Adipocyte (in vitro differentiated cells): ENCODE data around the gene GALR2.
"Not testable (repeated sequence)": the region's sequence is repeated elsewhere in the genome, so short reads cannot be mapped to it uniquely, and the experiment has no call there.

Source experiments
- DNase-seq: peaks from one replicate; pipeline ENCODE4 v3.0.0-alpha.2; 2015; ENCODE audit warnings: low read depth
- H3K27me3 ChIP-seq: replicated peaks from 2 replicates; pipeline ENCODE4 v1.7.0; 2013; ENCODE audit warnings: mild to moderate bottlenecking, low read length, moderate library complexity; ENCODE audit not compliant: control insufficient read depth, insufficient read depth
- H3K36me3 ChIP-seq: 2 replicates; pipeline ENCODE4 v1.7.0; 2013; ENCODE audit warnings: low read length, mild to moderate bottlenecking, moderate library complexity; ENCODE audit not compliant: control insufficient read depth, insufficient read depth, severe bottlenecking
- H3K4me1 ChIP-seq: 2 replicates; pipeline ENCODE4 v1.7.0; 2013; ENCODE audit warnings: mild to moderate bottlenecking, low read length, moderate library complexity; ENCODE audit not compliant: control insufficient read depth, insufficient read depth
- H3K4me3 ChIP-seq: 2 replicates; pipeline ENCODE4 v1.7.0; 2013; ENCODE audit warnings: mild to moderate bottlenecking, low read length, moderate library complexity
- H3K9ac ChIP-seq: 2 replicates; pipeline ENCODE4 v1.7.0; 2013; ENCODE audit warnings: mild to moderate bottlenecking, low read length, moderate library complexity
- H3K9me3 ChIP-seq: 2 replicates; pipeline ENCODE4 v1.7.0; 2013; ENCODE audit warnings: mild to moderate bottlenecking, low read length, moderate library complexity; ENCODE audit not compliant: control insufficient read depth

Gene GALR2

GRCh38 chr17:76038050-76038449 lies 36.5 kb upstream of the GALR2 start:
- H3K4me1 ChIP-seq = no peaks in the 10 kb centered on the region
- H3K9me3 ChIP-seq = no peaks in the 10 kb centered on the region
- no peak overlapping the region for H3K9ac ChIP-seq
- H3K36me3 ChIP-seq = peaks cover 52% of the 10 kb centered on the region
- DNase-seq = no peak
- no peak overlapping the region for H3K4me3 ChIP-seq
- peaks cover 2% of the 10 kb centered on the region for H3K27me3 ChIP-seq

GRCh38 chr17:76039121-76039520 lies 35.5 kb upstream of the GALR2 start:
- H3K27me3 ChIP-seq = no peaks in the 10 kb centered on the region
- peaks cover 62% of the 10 kb centered on the region for H3K36me3 ChIP-seq
- no peak overlapping the region for H3K9ac ChIP-seq
- H3K4me3 ChIP-seq = no peak overlapping the region
- H3K9me3 ChIP-seq = no peaks in the 10 kb centered on the region
- no peak for DNase-seq
- H3K4me1 ChIP-seq = no peaks in the 10 kb centered on the region

GRCh38 chr17:76040376-76040775 lies 34.2 kb upstream of the GALR2 start:
- no peak overlapping the region for H3K9ac ChIP-seq
- H3K4me1 ChIP-seq = no peaks in the 10 kb centered on the region
- peaks cover 75% of the 10 kb centered on the region for H3K36me3 ChIP-seq
- H3K9me3 ChIP-seq = no peaks in the 10 kb centered on the region
- H3K27me3 ChIP-seq = no peaks in the 10 kb centered on the region
- no peak overlapping the region for H3K4me3 ChIP-seq
- DNase-seq = no peak

DNA sequence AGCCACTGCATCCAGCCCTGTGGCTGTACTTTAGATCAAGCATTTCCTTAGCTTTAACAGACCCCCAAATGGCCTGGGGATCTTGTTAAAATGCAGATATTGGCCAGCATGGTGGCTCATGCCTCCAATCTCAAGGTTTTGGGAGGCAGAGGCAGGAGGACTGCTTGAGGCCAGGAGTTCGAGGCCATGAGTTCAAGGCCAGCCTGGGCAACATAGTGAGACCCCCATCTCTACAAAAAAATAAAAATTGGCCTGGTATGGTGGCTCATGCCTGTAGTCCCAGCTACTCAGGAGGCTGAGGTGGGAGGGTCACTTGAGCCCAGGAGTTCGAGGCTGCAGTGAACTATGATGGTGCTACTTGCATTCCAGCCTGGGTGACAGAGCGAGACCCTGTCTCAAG lies 31.7 kb upstream of the GALR2 start:
- H3K4me3 ChIP-seq, H3K9me3 ChIP-seq, H3K27me3 ChIP-seq, H3K4me1 ChIP-seq, H3K9ac ChIP-seq, DNase-seq: not testable (repeated sequence)
- H3K36me3 ChIP-seq = peaks cover 98% of the 10 kb centered on the region

- H3K9me3 ChIP-seq, H3K27me3 ChIP-seq, H3K9ac ChIP-seq, H3K4me3 ChIP-seq, DNase-seq, H3K4me1 ChIP-seq: not testable (repeated sequence)
- H3K36me3 ChIP-seq = peaks cover 98% of the 10 kb centered on the region
These were observed 30.0 kb upstream of the GALR2 start for GRCh38 chr17:76044475-76045007.

DNA sequence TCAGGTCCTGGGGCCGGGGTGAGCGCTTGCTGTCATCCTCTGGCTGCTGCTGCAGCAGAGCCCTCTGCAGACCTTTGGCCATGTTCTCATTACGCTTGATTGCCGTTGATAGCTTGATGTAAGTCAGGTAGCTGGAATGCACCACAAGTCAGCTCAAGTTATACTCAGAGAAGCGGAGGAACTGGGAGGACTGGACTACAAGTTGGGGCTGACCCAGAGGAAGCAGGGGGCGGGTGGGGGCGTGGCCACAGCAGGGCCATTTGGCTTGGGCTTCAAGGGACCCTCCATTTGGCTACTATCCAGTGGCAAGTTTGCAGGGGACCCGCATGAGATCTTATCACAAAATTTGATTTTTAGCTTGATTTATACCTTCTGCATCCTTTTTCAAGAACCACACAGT lies 28.5 kb upstream of the GALR2 start:
- H3K36me3 ChIP-seq = peaks cover 98% of the 10 kb centered on the region
- H3K9me3 ChIP-seq = no peaks in the 10 kb centered on the region
- H3K4me3 ChIP-seq = no peak overlapping the region
- no peak overlapping the region for H3K9ac ChIP-seq
- no peaks in the 10 kb centered on the region for H3K27me3 ChIP-seq
- no peak for DNase-seq
- H3K4me1 ChIP-seq = peaks cover 4% of the 10 kb centered on the region

- H3K36me3 ChIP-seq = peaks cover 84% of the 10 kb centered on the region
- peaks cover 4% of the 10 kb centered on the region for H3K4me1 ChIP-seq
- no peak overlapping the region for H3K4me3 ChIP-seq
- no peak for DNase-seq
- H3K9ac ChIP-seq = no peak overlapping the region
- H3K27me3 ChIP-seq = no peaks in the 10 kb centered on the region
- H3K9me3 ChIP-seq = no peaks in the 10 kb centered on the region
These were observed 26.5 kb upstream of the GALR2 start for GRCh38 chr17:76048025-76048605.

DNA sequence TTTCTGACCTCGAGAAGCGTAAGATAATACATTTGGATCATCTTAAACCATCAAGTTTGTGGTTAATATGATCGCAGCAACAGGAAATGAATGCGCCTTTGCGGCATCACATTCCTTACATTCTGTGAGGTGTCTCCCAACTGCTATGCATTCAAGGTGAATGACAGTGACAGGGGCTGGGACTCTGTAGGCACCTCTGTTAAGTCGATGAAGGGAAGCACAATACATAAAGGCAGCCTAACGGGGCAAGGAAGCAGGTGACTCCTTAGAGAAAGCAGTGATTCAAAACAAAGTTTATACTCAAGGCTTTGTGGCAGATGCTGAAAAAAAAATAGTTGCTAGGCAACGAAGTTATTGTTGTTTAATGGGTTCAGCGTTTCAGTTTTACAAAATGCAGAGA lies 25.9 kb upstream of the GALR2 start:
- no peak overlapping the region for H3K4me3 ChIP-seq
- DNase-seq = no peak
- no peaks in the 10 kb centered on the region for H3K9me3 ChIP-seq
- no peak overlapping the region for H3K9ac ChIP-seq
- no peaks in the 10 kb centered on the region for H3K27me3 ChIP-seq
- peaks cover 5% of the 10 kb centered on the region for H3K4me1 ChIP-seq
- peaks cover 80% of the 10 kb centered on the region for H3K36me3 ChIP-seq

- peaks cover 80% of the 10 kb centered on the region for H3K36me3 ChIP-seq
- H3K27me3 ChIP-seq = no peaks in the 10 kb centered on the region
- no peaks in the 10 kb centered on the region for H3K9me3 ChIP-seq
- no peak for DNase-seq
- H3K4me1 ChIP-seq = peaks cover 9% of the 10 kb centered on the region
- no peak overlapping the region for H3K9ac ChIP-seq
- H3K4me3 ChIP-seq = no peak overlapping the region
These were observed 25.3 kb upstream of the GALR2 start for GRCh38 chr17:76049239-76049638.

DNA sequence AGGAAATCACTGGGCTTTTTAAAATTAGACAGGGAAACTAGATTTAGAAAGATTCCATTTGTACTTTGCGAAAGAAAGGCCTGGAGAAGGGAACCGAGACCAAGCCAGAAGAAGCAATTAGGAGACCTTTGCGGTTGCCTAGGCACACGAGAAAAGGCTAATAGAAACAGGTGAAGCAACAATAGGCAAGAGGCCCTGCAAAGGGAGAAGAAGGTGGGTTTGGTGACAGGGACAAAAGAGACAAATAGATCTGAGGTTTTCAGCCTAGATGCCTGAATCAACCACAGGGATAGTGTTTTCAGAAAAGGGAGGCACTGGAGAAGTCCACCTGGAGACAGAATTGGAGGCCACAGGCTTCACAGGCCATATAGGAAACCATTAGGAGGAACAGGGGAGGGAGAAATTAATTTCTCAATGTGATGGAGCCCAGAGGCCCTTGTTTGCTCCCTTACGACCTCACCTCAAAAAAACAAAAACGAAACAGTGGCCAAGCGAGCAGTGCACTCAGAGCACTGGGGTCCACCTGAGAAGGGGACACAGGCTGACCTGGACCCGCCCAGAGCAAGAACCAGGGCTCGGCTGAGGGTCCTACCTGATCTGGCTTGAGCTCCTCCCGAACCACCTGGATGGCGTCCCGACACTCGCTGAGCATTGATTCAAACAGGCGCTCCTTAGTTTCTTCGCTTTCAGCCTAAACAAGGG lies 24.6 kb upstream of the GALR2 start:
- no peaks in the 10 kb centered on the region for H3K27me3 ChIP-seq
- no peak for DNase-seq
- peaks cover 9% of the 10 kb centered on the region for H3K4me1 ChIP-seq
- H3K9ac ChIP-seq = no peak overlapping the region
- H3K4me3 ChIP-seq = no peak overlapping the region
- H3K9me3 ChIP-seq = no peaks in the 10 kb centered on the region
- peaks cover 78% of the 10 kb centered on the region for H3K36me3 ChIP-seq

DNA sequence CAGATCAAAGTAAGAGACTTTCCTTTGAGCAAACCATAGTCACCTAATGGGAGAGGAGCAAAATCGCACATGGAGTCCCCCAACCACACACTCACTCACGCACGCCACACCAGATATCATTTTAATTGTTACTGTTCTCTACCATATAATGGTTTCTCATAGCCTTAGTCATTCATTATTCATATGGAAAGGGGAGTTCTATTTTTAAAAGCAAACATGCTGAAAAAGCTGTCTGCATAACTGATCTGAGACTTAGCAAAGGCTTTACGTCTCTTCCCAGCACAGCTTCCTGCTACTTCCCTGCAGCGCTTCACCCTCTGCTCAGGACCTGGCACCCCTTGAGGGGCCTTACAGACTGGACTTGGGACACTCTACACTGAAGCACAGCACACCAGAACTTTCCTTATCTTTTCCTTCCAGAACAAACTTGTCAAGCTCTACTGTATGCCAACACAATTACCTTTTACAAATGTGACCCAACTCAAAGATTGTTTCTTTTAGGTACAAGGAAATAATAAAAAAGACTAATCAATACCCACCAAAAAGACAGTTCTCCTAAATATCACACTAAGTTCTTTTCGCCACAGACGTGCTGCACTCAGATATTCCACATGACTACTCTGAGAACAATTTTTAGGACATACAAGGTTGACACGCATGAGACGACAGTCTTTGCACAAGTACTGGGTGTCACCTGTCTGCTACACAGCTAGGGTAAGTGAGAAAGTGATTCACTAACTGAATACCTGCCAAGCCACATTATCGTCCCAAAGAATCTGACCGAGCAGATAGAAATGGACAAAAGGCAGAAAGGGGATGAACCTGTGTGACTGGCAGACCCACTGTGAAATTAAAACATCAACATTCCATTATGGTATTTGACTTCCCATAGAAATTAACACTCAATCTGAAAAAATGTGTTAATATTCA lies 23.8 kb upstream of the GALR2 start:
- peaks cover 77% of the 10 kb centered on the region for H3K36me3 ChIP-seq
- no peaks in the 10 kb centered on the region for H3K9me3 ChIP-seq
- H3K27me3 ChIP-seq = no peaks in the 10 kb centered on the region
- H3K4me1 ChIP-seq = peaks cover 9% of the 10 kb centered on the region
- DNase-seq = no peak
- H3K9ac ChIP-seq = no peak overlapping the region
- no peak overlapping the region for H3K4me3 ChIP-seq
